AG04450 (cell line): Measurements from ENCODE around the gene TRIM16. TPM values are rescaled to one million over a fixed set of nuclear protein-coding genes. Genes with fewer than 3 reads are reported as not detected.

ENCODE experiments used
- CTCF ChIA-PET: fragments of 300-600, 350-600 bp; formaldehyde crosslinking; extraction: SDS; loops from one replicate; lab custom pipeline; 2022; ENCODE audit warnings: antibody characterized with exemption, inconsistent platforms; lab: Charles Lee
- POLR2A ChIA-PET: fragments of 350-600 bp; formaldehyde crosslinking; extraction: SDS; loops from one replicate; lab custom pipeline; 2021; ENCODE audit warnings: antibody characterized with exemption, inconsistent platforms; lab: Yijun Ruan, JAX
- DNase-seq: peaks from one replicate; pipeline ENCODE4 v3.0.0-alpha.2; 2011; ENCODE audit warnings: low read depth, low spot score
- H3K27ac ChIP-seq: one replicate; pipeline ENCODE4 v1.5.1; 2012; ENCODE audit warnings: low read depth, low read length, control low read depth
- H3K27me3 ChIP-seq: one replicate; pipeline ENCODE4 v1.6.0; 2012; ENCODE audit warnings: low read length; ENCODE audit not compliant: control insufficient read depth, insufficient read depth
- H3K4me3 ChIP-seq: 2 replicates; pipeline ENCODE4 v1.5.1; 2011; ENCODE audit warnings: mild to moderate bottlenecking, low read depth, low read length, control low read depth
- H3K9me3 ChIP-seq: 2 replicates; pipeline ENCODE4 v1.5.1; 2012; ENCODE audit warnings: low read length; ENCODE audit not compliant: control insufficient read depth, insufficient read depth
- polyA plus RNA-seq: library from polyadenylated mRNA; depleted of rRNA; stranded (reverse); fragments of >200 nt; gene quantifications from 2 replicates; pipeline ENCODE4 v1.2.3, GENCODE V29; 2011
- TF ChIP-seq, protein P1 (sequence below): IDR thresholded peaks from 2 replicates; pipeline ENCODE4 v1.5.1; 2011; ENCODE audit warnings: low read depth, low read length, control low read depth, inconsistent platforms

TRIM16 gene
- polyA plus RNA-seq, 1 experiment, result 55.9 TPM

DNA sequence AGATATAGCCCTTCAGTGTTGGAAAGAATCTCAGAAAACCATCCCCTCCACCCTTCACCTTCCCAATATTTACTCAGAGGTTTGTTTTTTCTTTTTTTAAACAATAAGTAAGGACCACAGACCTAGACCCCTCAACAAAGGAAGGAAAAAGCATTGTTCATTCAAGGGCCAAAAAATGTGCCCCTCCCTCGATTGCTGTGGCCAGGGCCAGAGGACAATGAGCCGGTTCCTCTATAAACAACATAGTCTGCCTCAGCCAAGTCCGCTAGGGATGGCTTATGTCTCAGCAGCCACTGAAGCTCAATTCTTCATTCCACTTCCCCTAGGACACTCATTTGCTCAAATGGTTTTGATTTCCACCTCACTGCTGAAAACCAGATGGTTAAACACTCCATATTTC is 24.0 kb downstream of the TRIM16 start:
- CTCF ChIA-PET, result no interaction called here
- no peak overlapping the region for H3K4me3 ChIP-seq
- DNase-seq, result no peak
- POLR2A ChIA-PET, result interaction anchor here (0.7 kb wide), 1 partner anchor 636 kb away, joined by 7 read pairs; no protein-coding TSS in a partner anchor
- H3K9me3 ChIP-seq, result no peaks in the 10 kb centered on the region
- H3K27ac ChIP-seq, result no peak overlapping the region
- TF ChIP-seq, protein P1, sequence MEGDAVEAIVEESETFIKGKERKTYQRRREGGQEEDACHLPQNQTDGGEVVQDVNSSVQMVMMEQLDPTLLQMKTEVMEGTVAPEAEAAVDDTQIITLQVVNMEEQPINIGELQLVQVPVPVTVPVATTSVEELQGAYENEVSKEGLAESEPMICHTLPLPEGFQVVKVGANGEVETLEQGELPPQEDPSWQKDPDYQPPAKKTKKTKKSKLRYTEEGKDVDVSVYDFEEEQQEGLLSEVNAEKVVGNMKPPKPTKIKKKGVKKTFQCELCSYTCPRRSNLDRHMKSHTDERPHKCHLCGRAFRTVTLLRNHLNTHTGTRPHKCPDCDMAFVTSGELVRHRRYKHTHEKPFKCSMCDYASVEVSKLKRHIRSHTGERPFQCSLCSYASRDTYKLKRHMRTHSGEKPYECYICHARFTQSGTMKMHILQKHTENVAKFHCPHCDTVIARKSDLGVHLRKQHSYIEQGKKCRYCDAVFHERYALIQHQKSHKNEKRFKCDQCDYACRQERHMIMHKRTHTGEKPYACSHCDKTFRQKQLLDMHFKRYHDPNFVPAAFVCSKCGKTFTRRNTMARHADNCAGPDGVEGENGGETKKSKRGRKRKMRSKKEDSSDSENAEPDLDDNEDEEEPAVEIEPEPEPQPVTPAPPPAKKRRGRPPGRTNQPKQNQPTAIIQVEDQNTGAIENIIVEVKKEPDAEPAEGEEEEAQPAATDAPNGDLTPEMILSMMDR, result no peak
- no peaks in the 10 kb centered on the region for H3K27me3 ChIP-seq

GRCh38 chr17:15659663-15660062 is 24.4 kb downstream of the TRIM16 start:
- no peak overlapping the region for H3K27ac ChIP-seq
- no peaks in the 10 kb centered on the region for H3K9me3 ChIP-seq
- ChIA-PET CTCF (no interaction called here), POLR2A (no interaction called here)
- no peak for DNase-seq
- H3K4me3 ChIP-seq, result no peak overlapping the region
- TF ChIP-seq, protein P1, result no peak
- H3K27me3 ChIP-seq, result no peaks in the 10 kb centered on the region

DNA sequence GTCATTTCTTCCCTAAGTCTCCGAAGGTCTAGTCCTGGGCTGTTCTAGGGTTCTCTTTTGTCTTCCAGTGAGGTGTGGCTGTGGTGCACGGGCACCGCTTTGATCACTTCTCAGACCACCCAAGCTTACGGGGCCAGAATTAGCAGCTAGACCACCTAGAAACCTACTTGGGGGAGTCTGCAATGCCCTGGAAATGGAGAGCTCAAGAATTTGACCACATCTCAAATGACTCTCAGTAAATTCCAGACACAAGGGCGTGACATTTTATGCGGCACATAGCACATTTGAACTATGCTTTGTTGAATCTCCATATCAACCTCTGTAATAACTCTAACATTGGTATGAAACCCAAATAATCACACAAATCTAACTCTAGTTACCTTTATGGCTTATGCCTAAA is 24.9 kb downstream of the TRIM16 start:
- ChIA-PET POLR2A (no interaction called here), CTCF (no interaction called here)
- Histone ChIP-seq H3K27ac (no peak overlapping the region), H3K4me3 (no peak overlapping the region), H3K27me3 (no peaks in the 10 kb centered on the region), H3K9me3 (no peaks in the 10 kb centered on the region)
- TF ChIP-seq, protein P1, result no peak
- DNase-seq, result no peak

DNA sequence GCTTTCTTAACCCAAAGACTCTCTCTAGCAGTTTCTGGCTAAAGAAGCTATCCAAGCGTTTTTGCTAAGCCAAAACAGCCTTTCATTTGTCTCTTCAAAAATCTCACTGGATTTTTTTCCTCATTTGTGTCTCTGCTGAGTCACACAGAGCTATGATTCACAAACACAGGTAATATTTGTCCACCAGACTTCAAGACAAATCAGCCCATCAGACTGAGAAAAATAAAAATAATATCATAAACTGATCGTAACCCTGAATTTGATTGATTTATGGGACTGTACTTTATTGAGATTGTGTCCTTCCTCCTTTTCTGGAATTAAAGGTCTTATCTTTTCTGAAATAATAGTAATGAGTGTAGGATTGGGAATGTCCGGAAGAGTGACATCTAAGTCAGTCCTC is 25.8 kb downstream of the TRIM16 start:
- ChIA-PET CTCF (no interaction called here), POLR2A (no interaction called here)
- TF ChIP-seq, protein P1, result no peak
- Histone ChIP-seq H3K27ac (no peak overlapping the region), H3K9me3 (no peaks in the 10 kb centered on the region), H3K4me3 (no peak overlapping the region), H3K27me3 (no peaks in the 10 kb centered on the region)
- DNase-seq, result no peak

DNA sequence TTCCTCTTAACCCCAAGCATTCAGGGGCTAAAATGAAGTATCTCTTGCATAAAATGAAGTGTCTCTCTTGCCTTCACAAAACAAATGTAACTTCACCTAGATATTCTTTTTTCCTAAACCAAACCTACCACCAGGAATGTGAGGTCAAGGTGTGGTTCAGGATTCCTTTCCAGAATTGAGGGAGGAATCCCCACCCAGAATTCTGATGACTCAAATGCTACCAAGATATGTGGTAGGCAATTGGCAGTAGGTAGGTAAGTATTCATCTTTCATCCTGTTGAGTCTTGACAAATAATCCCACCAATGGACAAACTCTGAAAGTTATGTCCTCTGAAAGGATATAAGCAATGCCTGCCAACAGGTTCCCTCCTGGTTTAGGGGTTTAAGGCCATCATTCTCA is 26.2 kb downstream of the TRIM16 start:
- H3K27me3 ChIP-seq, result no peaks in the 10 kb centered on the region
- no peak for DNase-seq
- TF ChIP-seq, protein P1, result no peak
- H3K4me3 ChIP-seq, result no peak overlapping the region
- ChIA-PET POLR2A (no interaction called here), CTCF (no interaction called here)
- no peak overlapping the region for H3K27ac ChIP-seq
- H3K9me3 ChIP-seq, result no peaks in the 10 kb centered on the region
